Stimulated activated CD8-positive, alpha-beta memory T cell treated with anti-CD3 and anti-CD28 coated beads, Interleukin-4, amount 100 ng/mL, for 24 hours (primary cell): ENCODE results near the gene SLX4IP.
A peak's percentile ranks its signal among the peaks of the same experiment; 100 is the strongest.

Experiments used
- DNase-seq: peaks from one replicate; pipeline ENCODE4 v3.0.0-alpha.2; 2020; ENCODE audit warnings: low read depth

Gene SLX4IP

DNA sequence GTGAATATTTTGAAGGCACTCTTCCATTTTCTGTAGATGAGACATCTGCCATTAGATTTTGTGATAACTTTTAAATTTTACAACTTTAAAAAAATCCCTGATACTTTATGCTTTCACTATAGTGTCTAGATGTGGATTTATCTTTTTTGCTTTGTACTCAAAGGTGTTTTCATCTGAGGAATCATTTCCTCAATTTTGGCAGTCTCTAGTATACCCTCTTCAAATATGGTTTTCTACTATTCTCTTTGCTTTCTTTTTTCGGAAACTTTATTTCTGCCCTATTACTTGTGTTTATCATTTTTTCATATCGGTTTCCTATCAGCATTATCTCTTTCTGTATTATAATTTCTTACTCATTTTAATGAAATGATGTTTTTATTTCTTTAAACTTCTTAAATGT, 62.2 kb downstream of the SLX4IP start:
- DNase-seq: no peak

DNA sequence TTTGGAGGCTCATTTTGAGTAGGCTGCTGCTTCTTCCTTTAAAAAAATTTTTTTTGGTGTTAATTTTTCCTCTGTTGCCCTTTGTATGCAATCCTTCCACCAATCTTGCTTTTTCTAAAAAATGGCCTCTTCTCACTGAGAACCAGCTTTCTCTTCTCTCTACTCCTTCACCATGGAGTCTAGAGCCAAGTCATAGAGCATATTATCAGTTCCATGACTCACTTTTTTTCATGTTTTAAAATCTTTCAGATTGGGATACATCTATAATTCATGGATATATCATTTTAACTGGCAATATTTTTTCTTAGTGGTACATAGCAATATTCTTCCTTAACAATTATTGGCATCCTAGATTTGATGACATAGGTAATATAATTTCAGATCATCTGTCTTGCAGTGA, 62.7 kb downstream of the SLX4IP start:
- no peak for DNase-seq

DNA sequence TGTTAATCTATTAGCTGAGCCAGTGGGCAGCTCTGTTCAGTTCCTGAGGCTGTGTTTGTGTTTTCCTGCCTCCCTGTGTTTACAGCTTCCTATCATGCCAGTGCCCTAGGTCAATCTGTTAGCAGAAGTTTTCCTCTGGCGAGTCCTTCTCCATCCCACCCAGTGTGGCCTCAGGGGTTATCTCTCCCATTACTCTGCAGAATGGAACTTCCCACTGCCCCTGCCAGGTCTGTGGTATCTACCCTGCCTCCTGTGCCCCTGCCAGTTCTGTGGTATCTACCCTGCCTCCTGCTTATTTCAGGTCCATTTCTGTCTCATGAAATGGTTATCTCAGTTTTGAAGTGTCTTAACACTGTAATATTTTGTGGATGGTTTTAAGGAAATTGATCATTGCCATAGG, 63.1 kb downstream of the SLX4IP start:
- no peak for DNase-seq

DNA sequence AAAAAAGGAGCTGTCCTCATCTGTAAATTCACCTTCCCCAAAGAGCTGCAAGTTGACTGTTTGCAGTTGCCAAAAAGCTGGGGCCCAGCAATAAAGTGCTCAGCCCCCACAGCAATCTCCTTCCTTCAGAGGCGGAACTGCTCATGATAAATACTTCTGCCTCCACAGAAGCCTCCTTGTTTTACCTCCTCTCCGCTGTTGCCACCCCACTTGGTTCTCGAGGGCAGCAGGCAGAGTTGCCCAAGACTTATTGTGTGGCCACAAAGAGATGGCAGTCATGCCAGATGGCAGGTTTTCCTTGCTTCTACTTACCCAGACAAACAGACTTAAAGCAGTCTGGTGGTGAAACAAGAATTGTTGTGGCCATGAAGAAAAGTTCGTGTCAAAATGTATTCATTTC, 66.3 kb downstream of the SLX4IP start:
- DNase-seq: no peak

DNA sequence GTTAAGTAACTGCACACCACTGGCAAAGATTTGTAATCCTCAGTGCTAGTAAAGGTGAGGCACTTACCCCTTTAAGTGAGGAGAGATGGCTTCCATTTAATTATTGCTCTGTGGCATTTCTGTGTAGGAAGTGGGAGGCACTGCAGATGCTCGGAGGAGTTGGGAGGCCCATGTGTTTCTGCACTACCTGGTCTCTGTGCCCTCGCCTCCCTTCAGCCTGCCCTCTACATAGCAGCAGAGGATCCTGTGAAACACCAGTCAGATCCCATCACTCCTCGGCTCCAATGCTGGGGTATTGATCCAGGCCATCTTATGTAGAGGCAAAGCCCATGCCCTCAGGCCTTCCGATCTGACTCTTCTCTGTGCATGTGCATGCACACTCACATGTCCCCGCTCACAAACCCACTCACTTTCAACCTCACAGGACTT, 67.0 kb downstream of the SLX4IP start:
- no peak for DNase-seq

DNA sequence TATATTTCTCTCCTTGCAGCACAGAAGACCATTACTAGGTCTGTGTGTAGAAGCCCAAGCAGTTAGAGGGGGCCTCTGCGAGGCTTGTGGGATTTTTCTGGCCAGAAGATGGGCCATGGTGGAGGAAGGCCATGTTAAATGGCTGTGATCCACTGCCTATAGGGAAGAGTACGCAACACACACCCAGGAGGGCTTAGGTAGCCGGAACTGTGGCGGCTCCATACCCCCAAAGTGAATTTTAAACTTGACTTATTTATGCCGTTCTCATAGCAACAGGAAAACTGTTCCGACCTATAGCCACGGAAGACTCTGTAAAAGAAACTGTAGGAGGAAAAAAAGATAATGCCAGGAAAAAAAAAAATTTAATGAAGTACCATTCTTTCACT, 69.5 kb downstream of the SLX4IP start:
- no peak for DNase-seq

DNA sequence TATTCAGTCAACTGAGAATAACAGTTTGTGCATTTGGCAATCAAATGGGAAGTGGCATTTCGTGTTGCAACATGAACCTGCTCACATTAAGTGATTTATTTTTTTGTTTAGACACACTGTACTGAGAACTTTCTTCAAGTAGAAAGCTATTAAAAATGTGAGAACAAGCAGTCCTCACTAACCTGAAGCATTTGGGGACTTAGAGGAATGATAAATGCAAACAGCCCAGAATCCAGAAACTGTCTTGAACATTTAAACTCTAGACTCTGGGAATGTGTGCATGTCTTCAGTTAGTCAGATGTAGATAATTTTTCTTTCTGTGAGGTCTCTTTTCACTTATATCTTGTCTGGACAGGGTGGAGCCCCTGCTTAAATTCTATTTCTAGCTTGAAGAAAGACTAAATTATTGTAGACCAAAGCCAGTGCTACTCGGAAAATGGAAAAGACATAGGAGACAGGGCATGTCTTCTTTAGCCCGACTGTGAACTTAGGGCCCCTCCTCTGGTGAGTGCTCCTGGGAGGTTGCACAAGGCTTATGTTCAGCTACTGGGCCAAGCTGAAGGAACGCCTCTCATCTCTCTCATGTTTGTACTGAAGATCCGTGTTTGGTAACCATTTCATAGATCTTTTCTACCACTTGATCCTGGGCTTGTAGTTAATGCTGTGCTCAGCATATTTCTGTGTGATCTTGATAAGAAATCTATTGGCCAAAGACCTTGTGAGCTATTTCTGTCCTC, 70.1 kb downstream of the SLX4IP start:
- DNase-seq: no peak

DNA sequence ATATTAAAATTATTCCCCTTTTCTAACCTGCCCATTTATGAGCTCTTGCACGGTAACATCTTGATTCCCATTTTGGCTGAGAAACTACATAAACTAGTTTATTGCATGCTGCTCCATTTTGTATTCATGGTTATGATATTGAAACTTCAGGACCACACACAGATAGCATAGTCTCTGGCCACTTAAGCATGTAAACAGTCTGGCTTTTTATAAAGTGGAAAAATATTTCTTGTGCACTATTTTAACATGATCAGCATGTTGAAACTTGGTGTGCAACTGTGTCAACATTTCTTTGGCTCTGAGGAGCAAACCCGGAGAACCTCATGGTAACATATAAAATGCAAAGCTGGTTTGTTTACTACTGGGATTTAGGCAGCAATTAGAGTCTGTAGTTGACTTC, 70.7 kb downstream of the SLX4IP start:
- no peak for DNase-seq

DNA sequence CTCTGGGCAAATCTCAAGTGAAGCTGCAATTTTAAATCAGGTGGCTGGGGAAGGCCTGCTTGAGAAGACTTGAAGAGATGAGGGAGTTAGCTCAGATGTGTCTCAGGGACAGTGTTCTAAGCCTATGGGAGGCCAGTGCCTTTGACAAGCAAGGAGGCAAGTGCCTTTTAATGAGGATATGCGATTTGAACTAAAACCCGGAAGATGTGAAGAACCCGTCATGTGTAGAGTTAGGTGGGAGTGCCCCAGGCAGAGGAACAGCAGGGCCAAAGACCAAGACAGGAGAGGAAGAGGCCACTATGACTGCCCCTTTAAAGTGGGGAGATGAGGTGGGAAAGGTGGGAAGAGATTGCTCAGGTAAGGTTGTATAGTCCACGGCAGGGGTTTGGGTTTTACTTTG, 71.9 kb downstream of the SLX4IP start:
- DNase-seq: no peak

DNA sequence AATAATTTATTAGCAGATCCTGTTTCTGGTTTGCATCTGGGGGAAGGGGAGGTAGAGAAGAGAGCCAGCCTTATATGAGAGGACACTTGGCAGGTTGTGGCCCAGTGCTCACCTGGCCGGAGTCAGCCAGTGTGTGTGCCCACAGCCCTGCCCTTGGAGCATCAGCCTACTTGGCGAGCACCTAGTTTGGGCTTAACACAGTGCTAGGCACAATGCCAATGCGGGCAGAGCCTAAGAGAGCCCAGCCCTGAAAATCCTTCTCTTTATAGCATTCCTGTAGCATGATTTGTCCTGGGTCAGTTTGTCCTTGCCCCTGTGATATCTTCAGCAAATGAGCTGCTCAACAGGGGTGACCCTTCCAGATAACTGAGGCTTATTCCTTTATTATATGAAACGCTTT, 73.0 kb downstream of the SLX4IP start:
- no peak for DNase-seq

DNA sequence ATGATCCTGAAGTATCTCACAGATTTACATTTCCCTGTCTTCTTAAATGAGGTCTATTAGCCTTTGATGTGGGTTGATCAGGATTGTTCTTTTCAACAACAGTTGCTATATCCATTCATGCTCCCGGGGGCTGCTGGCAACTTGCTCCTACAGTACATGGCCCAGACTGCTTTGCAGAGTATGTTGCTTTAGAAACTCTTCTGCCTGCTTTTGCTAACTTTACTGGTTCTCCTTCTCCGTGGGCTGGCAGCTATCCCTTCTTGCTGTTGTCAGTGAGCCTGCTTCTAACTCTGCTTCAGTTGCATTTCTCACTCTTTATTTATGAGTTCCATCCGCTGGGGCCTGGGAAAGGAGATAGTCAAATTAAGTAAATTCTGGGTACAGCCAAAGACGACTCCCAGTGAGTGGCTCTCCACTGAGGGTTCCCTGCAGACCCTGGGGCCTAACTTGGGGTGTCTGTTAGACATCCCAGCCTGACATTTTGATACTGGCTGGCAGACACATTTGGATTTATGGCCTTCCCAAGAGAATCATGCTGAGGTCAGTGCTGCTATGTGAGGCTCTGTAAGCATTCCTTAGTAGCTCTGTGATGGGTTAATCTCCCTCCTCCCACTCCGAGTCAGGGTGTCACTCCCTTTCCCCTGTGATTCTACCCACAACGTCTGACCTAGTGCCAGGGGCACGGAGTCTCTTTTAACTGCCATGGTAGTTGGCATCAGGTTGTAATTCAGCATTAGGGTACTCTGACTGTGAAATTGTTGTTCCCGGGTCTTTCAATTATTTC, 73.6 kb downstream of the SLX4IP start:
- no peak for DNase-seq

DNA sequence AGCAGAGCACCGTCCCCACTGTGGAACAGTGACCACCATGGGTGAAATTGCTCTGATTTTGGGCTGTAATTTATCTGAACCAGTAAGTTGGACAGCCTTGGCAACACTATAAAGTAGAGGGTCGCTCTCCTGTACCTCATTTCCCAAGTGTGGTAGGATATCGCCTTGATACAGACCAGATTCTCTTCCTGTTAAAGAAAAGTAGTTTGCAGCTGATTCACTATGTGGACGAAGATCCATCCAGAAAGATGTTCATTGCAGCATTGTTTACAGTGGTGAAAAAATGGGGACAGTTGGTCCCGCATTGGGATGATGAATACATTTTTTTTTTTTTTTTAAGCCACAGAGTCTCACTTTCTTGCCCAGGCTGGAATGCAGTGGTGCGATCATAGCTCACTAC, 74.3 kb downstream of the SLX4IP start:
- no peak for DNase-seq

DNA sequence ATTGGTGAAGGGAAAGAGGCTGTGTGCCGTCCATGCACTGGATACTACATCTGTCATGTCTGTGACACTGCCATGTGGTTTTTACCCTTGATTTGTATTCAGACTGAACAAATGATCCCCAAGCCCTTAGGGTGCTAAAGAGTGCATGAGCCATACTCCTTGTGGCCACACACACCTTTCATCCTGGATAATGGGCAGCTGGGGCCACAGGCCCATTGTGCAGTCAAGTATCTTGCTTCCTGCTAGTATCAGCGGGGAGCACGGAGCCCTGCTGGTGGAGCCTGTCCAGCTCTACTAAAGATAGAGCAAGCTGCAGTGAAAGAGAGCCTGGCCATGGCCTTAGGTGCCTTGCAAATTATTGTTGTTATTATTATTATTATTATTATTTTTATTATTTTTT, 75.1 kb downstream of the SLX4IP start:
- no peak for DNase-seq

DNA sequence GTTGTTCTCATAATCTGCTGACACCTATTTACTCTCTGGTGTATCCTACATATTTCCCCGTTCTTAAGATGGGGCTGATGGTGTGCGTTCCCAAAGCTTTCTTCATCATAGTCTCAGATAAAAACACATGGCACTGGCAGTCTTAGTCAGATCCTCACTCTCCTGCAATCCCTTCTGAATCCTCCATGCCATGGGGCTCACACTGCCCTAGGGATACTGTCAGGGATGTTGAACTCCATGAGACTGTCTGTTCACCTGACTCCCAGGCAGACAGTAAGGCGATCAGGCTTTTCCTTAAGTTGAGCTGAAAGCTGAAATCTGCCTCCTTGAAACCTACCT, 76.0 kb downstream of the SLX4IP start:
- no peak for DNase-seq

DNA sequence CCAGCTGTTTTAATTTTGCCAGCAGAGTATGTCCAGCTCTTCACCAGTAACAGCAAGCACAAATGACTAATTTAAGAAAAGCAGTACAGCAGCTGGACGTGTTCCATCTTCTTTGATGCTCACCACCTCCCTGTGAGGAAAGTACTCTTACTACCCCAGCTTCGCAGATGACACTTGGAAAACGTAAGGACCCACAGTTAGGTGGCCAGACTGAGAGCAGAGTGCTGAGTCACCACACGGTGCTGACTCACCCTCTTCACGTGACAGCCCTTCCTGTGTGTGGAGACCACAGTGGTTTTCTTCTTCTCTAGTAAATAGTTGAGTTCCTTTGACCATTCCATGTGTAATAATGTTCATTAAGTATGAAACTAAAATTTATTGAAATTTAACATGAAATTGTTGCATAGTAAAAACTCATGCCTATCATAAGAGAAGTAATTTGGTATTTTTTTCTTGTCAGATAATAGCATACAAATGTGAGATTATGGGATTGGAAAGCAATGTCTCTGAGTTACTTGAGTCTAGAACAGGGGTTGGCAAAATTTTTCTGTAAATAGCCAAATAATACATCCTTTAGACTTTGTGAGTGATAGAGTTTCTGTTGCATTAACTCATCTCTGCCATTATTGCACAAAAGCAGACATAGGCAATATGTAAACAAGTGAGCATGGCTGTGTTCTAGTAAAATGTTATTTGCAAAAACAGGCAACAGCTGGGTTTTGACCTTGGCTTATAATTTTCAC, 76.6 kb downstream of the SLX4IP start:
- DNase-seq: peak; percentile 62

DNA sequence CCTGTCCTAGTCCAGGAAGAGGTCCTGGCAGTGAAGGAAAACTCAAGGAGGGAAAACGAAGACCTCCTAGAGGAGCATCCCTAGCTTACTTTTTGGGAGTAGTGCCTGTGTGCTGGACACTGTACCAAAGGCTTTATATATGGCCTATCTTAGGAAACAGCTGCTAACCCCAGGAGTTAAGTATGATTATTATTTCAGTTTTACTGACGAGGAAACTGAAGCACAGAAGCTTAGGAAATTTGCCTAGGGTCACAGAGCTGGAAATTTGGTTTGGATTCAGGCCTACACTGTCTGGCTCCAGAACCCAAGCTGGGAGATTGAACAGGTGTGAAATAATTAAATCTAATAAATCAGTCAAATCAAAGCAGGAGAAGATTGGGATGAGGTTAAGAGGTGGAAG, 78.0 kb downstream of the SLX4IP start:
- no peak for DNase-seq

DNA sequence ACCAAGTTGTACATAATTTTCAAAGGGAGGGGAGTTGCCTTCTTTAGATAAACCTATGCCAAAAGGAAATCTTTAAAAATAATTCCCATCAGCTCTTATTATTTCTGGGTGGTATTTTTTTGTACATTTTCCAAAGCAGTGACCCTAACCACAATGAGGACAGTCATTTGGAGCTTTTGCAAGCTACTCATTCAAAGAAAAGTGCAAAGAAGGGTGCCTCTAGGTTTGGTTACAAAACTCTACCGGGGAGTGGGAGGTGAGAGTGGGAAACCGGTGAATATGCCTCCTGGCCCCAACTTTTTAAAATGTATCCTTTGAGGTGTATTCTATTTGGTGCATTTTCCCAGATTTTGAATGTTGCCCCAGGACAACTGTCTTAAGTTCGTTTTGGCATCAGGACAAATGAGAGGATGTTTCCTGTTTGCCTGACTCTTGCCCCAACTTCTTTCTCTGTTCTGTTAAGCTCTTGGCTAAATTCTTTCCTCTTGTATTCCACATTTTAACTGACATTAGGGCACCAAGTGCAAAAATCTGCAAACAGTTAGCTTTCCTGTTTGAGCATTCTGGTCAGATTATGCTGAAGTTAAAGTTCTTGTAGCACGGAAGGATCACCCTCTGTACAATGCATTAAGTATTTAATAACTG, 78.9 kb downstream of the SLX4IP start:
- no peak for DNase-seq

DNA sequence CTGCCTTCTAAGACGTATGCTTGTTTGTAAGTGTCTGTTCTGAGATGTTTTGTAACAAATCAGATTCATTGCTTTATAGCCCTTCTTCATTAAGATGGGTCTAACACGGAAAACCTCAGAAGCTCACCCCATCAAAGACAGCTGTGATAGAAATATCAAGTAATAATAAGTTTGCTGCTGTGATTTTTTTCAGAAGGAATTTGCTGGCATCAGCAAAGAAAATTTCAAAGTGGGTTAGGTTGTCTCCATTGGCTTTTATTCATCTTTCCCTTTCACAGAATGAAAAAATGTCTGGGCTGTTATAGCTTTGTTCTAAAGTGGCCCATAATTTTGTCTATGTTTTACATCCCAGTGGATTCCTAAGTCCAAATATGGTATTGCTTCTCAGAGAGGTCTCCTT, 81.4 kb downstream of the SLX4IP start:
- DNase-seq: no peak

DNA sequence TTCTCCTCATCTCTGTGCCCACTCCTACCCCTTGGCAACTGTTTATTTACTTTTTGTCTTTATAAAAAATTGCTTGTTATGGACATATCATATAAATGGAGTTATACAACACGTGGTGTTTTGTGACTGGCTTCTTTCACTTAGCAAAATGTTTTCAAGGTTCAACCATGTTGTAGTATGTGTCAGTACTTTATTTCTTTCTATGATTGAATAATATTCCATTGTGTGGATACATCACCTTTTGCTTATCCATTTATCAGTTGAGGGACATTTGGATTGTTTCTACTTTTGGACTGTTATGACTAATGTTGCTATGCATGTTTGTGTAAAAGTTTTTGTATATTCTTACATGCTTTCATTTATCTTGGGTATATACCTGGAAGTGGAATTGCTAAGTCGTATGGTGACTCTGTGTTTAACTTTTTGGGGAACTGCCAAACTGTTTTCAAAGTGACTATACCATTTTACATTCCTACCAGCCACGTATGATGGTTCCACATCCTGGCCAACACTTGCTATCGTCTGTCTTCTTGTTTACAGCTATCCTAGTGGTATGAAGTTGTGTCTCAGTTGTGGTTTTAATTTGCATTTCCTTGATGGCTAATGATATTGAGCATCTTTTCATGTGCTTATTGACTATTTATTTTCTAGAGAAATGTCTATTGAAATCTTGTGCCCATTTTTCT, 84.4 kb downstream of the SLX4IP start:
- no peak for DNase-seq

DNA sequence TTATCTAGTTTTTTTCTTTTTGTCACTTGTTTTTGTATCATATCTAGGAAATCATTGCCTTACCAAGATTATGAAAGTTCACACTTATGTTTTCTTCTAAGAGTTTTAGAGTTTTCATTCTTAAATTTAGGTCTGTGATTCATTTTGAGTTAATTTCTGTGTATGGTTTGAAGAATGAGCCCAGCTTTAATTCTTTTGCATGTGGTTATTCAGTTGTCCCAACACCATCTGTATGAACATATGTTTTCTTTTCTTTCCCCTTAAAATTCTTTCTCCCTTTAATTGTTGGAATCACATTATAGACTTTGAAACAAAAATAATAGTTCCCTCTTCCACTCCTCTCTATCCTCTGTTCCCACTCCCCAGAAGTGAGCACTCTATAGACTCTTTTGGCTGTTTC, 85.4 kb downstream of the SLX4IP start:
- no peak for DNase-seq

DNA sequence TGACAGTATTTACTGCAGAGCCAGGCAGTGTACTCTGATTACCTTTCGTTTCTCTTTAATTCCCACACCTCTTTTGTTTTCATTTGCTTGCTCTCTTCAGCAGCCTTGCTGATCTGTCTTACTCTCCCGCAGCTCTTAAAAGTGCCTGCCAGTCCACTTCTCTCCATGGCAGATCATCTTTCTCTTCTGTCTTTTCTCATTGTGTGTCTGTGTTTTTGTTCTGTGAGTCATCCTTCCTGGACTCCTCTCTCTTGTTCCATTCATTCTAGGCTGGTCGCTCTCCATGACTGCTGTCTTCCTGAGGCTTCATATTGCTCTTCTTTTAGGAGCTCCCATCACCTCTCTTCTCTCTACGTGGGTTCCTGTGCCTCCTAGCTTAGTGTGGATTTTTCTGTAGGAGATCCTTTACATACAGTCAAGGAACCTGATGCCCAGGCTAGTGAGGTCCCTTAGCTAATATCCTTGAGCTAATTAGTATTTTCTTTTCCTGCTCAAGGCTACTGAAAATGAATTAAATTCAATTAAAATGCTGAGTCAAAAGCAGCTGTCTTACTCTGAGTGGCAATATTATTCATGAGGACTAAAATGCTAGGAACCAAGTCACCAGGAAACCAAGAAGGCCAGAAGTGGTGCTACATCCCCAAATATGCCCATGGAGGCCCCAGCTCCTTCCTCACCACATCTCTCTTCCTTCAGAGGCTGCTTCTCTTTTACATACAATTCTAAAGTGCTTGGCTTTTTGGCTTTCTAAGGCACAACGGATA, 86.1 kb downstream of the SLX4IP start:
- DNase-seq: no peak
